Limb (tissue), 2 donors: ENCODE measurements around the gene YBEY.
"Not testable (repeated sequence)": the region's sequence is repeated elsewhere in the genome, so short reads cannot be mapped to it uniquely, and the experiment has no call there.

ENCODE experiments used
- DNase-seq, 2 donors: peaks; one replicate each; pipeline ENCODE4 v3.0.0-alpha.2; 2016; ENCODE audit errors: extremely low spot score in 2 of 2

Gene YBEY

GRCh38 chr21:46304437-46304836 is 18.3 kb downstream of the YBEY start:
- DNase-seq: no peak

- DNase-seq: no peak
These were observed 18.8 kb downstream of the YBEY start for GRCh38 chr21:46304955-46305354.

GRCh38 chr21:46307625-46308024 is 21.5 kb downstream of the YBEY start:
- no peak for DNase-seq

- DNase-seq: no peak
These were observed 22.3 kb downstream of the YBEY start for GRCh38 chr21:46308431-46308830.

- DNase-seq: not testable (repeated sequence)
These were observed 24.1 kb downstream of the YBEY start for GRCh38 chr21:46310260-46310659.

GRCh38 chr21:46311568-46311967 is 25.4 kb downstream of the YBEY start:
- DNase-seq: no peak

- no peak for DNase-seq
These were observed 26.8 kb downstream of the YBEY start for GRCh38 chr21:46312949-46313348.

- DNase-seq: no peak
These were observed 28.4 kb downstream of the YBEY start for GRCh38 chr21:46314441-46315020.

- no peak for DNase-seq
These were observed 30.7 kb downstream of the YBEY start for GRCh38 chr21:46316708-46317324.

- no peak for DNase-seq
These were observed 31.7 kb downstream of the YBEY start for GRCh38 chr21:46317710-46318463.

- no peak for DNase-seq
These were observed 32.3 kb downstream of the YBEY start for GRCh38 chr21:46318464-46318845.

GRCh38 chr21:46319186-46319585 is 33.0 kb downstream of the YBEY start:
- no peak for DNase-seq

GRCh38 chr21:46320331-46320801 is 34.2 kb downstream of the YBEY start:
- no peak for DNase-seq

GRCh38 chr21:46322351-46323226 is 36.4 kb downstream of the YBEY start:
- no peak for DNase-seq

GRCh38 chr21:46323227-46323709 is 37.1 kb downstream of the YBEY start:
- no peak for DNase-seq

GRCh38 chr21:46323710-46324389 is 37.7 kb downstream of the YBEY start, which contains the start of the genes C21orf58 and PCNT:
Gene C21orf58, minus strand, starts transcription at chr21:46323870. Its CDS starts 1,132 bp downstream, at chr21:46322738.
Gene PCNT, plus strand, starts transcription at chr21:46324156. Its CDS starts 73 bp downstream, at chr21:46324229.
- peak; percentile 98 for DNase-seq

- peak; percentile 77 to 96 for DNase-seq
These were observed 38.4 kb downstream of the YBEY start for GRCh38 chr21:46324390-46325072.

- DNase-seq: peak; percentile 14 to 73
These were observed 39.2 kb downstream of the YBEY start for GRCh38 chr21:46325073-46325912.

- DNase-seq: no peak
These were observed 40.1 kb downstream of the YBEY start for GRCh38 chr21:46326110-46326703.
